Esophagus squamous epithelium (tissue), 5 donors: ENCODE measurements around the gene C1orf21. TPM values are rescaled to one million over a fixed set of nuclear protein-coding genes. Genes with fewer than 3 reads are reported as not detected.

ENCODE experiments used
- DNase-seq: peaks from one replicate; lab custom pipeline; 2025; lab: John Stamatoyannopoulos, UW
- H3K27ac ChIP-seq, 4 donors: fragments of 200-600 bp; sonication (generic); one replicate each; pipeline ENCODE4 v1.5.1; 2016 to 2019; ENCODE audit warnings: mild to moderate bottlenecking in 1 of 4
- H3K27me3 ChIP-seq, 4 donors: fragments of 200-600 bp; sonication (generic); 1 replicate in 3 of 4; 2 replicates in 1 of 4; pipeline versions ENCODE4 v1.5.1 to v1.6.0; 2017 to 2021; ENCODE audit warnings: antibody characterized with exemption in 1 of 4
- H3K36me3 ChIP-seq, 3 donors: fragments of 200-600 bp; sonication (generic); one replicate each; pipeline ENCODE4 v1.5.1; 2016 to 2019
- H3K4me1 ChIP-seq, 3 donors: fragments of 200-600 bp; sonication (generic); one replicate each; pipeline ENCODE4 v1.5.1; 2017 to 2019
- H3K4me3 ChIP-seq, 4 donors: fragments of 200-600 bp; sonication (generic); 1 replicate in 3 of 4; 2 replicates in 1 of 4; pipeline ENCODE4 v1.5.1; 2016 to 2019; ENCODE audit warnings: mild to moderate bottlenecking in 2 of 4, moderate library complexity in 1 of 4
- H3K9me3 ChIP-seq, 3 donors: fragments of 200-600 bp; sonication (generic); one replicate each; pipeline ENCODE4 v1.5.1; 2016 to 2019
- CTCF ChIP-seq, 6 experiments: fragments of 450-650 bp in 4 of 6; fragments of 200-600 bp in 2 of 6; sonication (generic) in 2 of 6; IDR thresholded peaks; one replicate each; pipeline ENCODE4 v1.5.1; 2016 to 2019; ENCODE audit warnings: antibody characterized with exemption in 6 of 6, mild to moderate bottlenecking in 4 of 6, moderate library complexity in 4 of 6
- POLR2A ChIP-seq, 4 donors: fragments of 450-650 bp; IDR thresholded peaks; one replicate each; pipeline ENCODE4 v1.6.1; 2017; ENCODE audit warnings: antibody characterized with exemption in 4 of 4, mild to moderate bottlenecking in 4 of 4, moderate library complexity in 3 of 4
- WGBS, 2 donors: methylation state at CpG; one replicate each; pipeline ENCODE4 v1.1.5; 2018; 5-methylcytosine and 5-hydroxymethylcytosine counted together
- intact Hi-C: fragments of 100-400 bp; cut with DNase I; formaldehyde crosslinking; loops from one replicate; pipeline ENCODE4 v1.15.0; 2022
- total RNA-seq, 4 donors: library from RNA; depleted of rRNA; stranded (reverse); fragments of >200 nt; gene quantifications; one replicate each; pipeline ENCODE4 v1.1.0, GENCODE V29; 2016
- donor health status: DM: yes; HTN: yes; CAD: no.

The C1orf21 gene
- total RNA-seq, 4 donors from 2014 or later, result 14.6 to 55.7 (median 36.2) TPM

- no peak overlapping the region for H3K4me3 ChIP-seq
- no peaks in the 10 kb centered on the region for H3K9me3 ChIP-seq
- H3K27ac ChIP-seq, result peak overlapping the region; percentile 66 to 95 (median 88)
- H3K27me3 ChIP-seq, result no peaks in the 10 kb centered on the region
- 56 to 59% methylated on average over 8 to 9 of the region's 9 CpGs for WGBS, 2 donors
- peaks cover 0 to 14% (median 0%) of the 10 kb centered on the region in 3 donors for H3K36me3 ChIP-seq
- H3K4me1 ChIP-seq, result peaks cover 7 to 74% (median 25%) of the 10 kb centered on the region in 3 donors
- no peak for TF ChIP-seq CTCF (IDR thresholded peaks at IDR 0.05)
- no peak for TF ChIP-seq POLR2A (IDR thresholded peaks at IDR 0.05)
- DNase-seq, result no peak
- intact Hi-C loops, result no loop called here
These were observed 235.5 kb downstream of the C1orf21 start for GRCh38 chr1:184622136-184622823.

- DNase-seq, result no peak
- Histone ChIP-seq H3K27me3 (no peaks in the 10 kb centered on the region), H3K27ac (peak overlapping the region in 3 of 4 donors; percentile 86 to 95 (median 90)), H3K9me3 (no peaks in the 10 kb centered on the region), H3K4me1 (peaks cover 7 to 77% (median 25%) of the 10 kb centered on the region in 3 donors), H3K4me3 (no peak overlapping the region), H3K36me3 (peaks cover 0 to 14% (median 0%) of the 10 kb centered on the region in 3 donors)
- no peak for TF ChIP-seq POLR2A (IDR thresholded peaks at IDR 0.05)
- WGBS, 2 donors, result 61 to 92% methylated on average over 4 of the region's 4 CpGs
- intact Hi-C loops, result no loop called here
These were observed 236.6 kb downstream of the C1orf21 start for GRCh38 chr1:184623404-184623803.

- no peak overlapping the region for H3K4me3 ChIP-seq
- H3K4me1 ChIP-seq, result peaks cover 7 to 79% (median 25%) of the 10 kb centered on the region in 3 donors
- intact Hi-C loops, result no loop called here
- H3K27ac ChIP-seq, result peak overlapping the region in 3 of 4 donors; percentile 86 to 95 (median 90)
- no peak for TF ChIP-seq CTCF (IDR thresholded peaks at IDR 0.05)
- no peak for TF ChIP-seq POLR2A (IDR thresholded peaks at IDR 0.05)
- H3K36me3 ChIP-seq, result peaks cover 0 to 14% (median 0%) of the 10 kb centered on the region in 3 donors
- no peaks in the 10 kb centered on the region for H3K9me3 ChIP-seq
- DNase-seq, result no peak
- H3K27me3 ChIP-seq, result no peaks in the 10 kb centered on the region
- WGBS, 2 donors, result 37 to 72% methylated on average over 2 of the region's 2 CpGs
These were observed 237.2 kb downstream of the C1orf21 start for GRCh38 chr1:184624051-184624450.

GRCh38 chr1:184624626-184625025, 237.8 kb downstream of the C1orf21 start:
- intact Hi-C loops, result no loop called here
- H3K4me3 ChIP-seq, result no peak overlapping the region
- no peak for TF ChIP-seq CTCF (IDR thresholded peaks at IDR 0.05)
- peak overlapping the region in 3 of 4 donors; percentile 86 to 95 (median 90) for H3K27ac ChIP-seq
- H3K36me3 ChIP-seq, result peaks cover 0 to 9% (median 0%) of the 10 kb centered on the region in 3 donors
- WGBS, 2 donors, result 48 to 59% methylated on average over 5 of the region's 5 CpGs
- no peak for DNase-seq
- H3K4me1 ChIP-seq, result peaks cover 7 to 85% (median 30%) of the 10 kb centered on the region in 3 donors
- no peaks in the 10 kb centered on the region for H3K27me3 ChIP-seq
- no peaks in the 10 kb centered on the region for H3K9me3 ChIP-seq

- Histone ChIP-seq H3K4me1 (peaks cover 7 to 88% (median 36%) of the 10 kb centered on the region in 3 donors), H3K27ac (peak overlapping the region in 2 of 4 donors; percentile 86 to 95), H3K4me3 (no peak overlapping the region), H3K9me3 (no peaks in the 10 kb centered on the region), H3K27me3 (no peaks in the 10 kb centered on the region), H3K36me3 (peaks cover 0 to 2% (median 0%) of the 10 kb centered on the region in 3 donors)
- intact Hi-C loops, result no loop called here
- TF ChIP-seq CTCF (IDR thresholded peaks at IDR 0.05), result no peak
- no peak for TF ChIP-seq POLR2A (IDR thresholded peaks at IDR 0.05)
- no peak for DNase-seq
- 88 to 89% methylated on average over 4 of the region's 4 CpGs for WGBS, 2 donors
These were observed 238.4 kb downstream of the C1orf21 start for GRCh38 chr1:184625271-184625670.
